HTR-8/SVneo (cell line): ENCODE measurements around the gene CDK9.
A peak's percentile ranks its signal among the peaks of the same experiment; 100 is the strongest.
"Not testable (repeated sequence)": the region's sequence is repeated elsewhere in the genome, so short reads cannot be mapped to it uniquely, and the experiment has no call there.

Source experiments
- DNase-seq: peaks from one replicate; pipeline ENCODE4 v3.0.0; 2011; ENCODE audit warnings: low spot score, mixed read lengths; ENCODE audit not compliant: insufficient read length
- FAIRE-seq: peaks from 2 replicates; lab custom pipeline; 2011; peaks lifted over from hg19 to GRCh38; lab: Jason Lieb, UNC

Gene CDK9

GRCh38 chr9:127815512-127816361 is 29.9 kb downstream of the CDK9 start:
- FAIRE-seq, result no peak
- DNase-seq, result no peak

- DNase-seq (no peak), FAIRE-seq (no peak)
Measured at GRCh38 chr9:127816362-127816725, 30.5 kb downstream of the CDK9 start.

- FAIRE-seq (no peak), DNase-seq (no peak)
Measured at GRCh38 chr9:127816728-127817127, 30.9 kb downstream of the CDK9 start.

- FAIRE-seq, result no peak
- DNase-seq, result no peak
Measured at GRCh38 chr9:127817881-127818434, 32.1 kb downstream of the CDK9 start.

GRCh38 chr9:127818574-127818973 is 32.7 kb downstream of the CDK9 start:
- FAIRE-seq, result no peak
- no peak for DNase-seq

GRCh38 chr9:127822108-127822507 is 36.3 kb downstream of the CDK9 start:
- DNase-seq, result no peak
- FAIRE-seq, result no peak

GRCh38 chr9:127825319-127826051 is 39.7 kb downstream of the CDK9 start:
- no peak for DNase-seq
- FAIRE-seq, result no peak

- DNase-seq, result no peak
- FAIRE-seq, result no peak
Measured at GRCh38 chr9:127826253-127826913, 40.5 kb downstream of the CDK9 start.

GRCh38 chr9:127828262-127829031 is 42.6 kb downstream of the CDK9 start:
- no peak for FAIRE-seq
- DNase-seq, result no peak

- no peak for DNase-seq
- FAIRE-seq, result no peak
Measured at GRCh38 chr9:127829205-127829906, 43.5 kb downstream of the CDK9 start.

- FAIRE-seq (no peak), DNase-seq (no peak)
Measured at GRCh38 chr9:127832248-127832647, 46.4 kb downstream of the CDK9 start.

- DNase-seq, result no peak
- no peak for FAIRE-seq
Measured at GRCh38 chr9:127833555-127833954, 47.7 kb downstream of the CDK9 start.

GRCh38 chr9:127835991-127836516 is 50.2 kb downstream of the CDK9 start:
- no peak for DNase-seq
- no peak for FAIRE-seq

GRCh38 chr9:127836561-127836960 is 50.7 kb downstream of the CDK9 start:
- not testable (repeated sequence) for DNase-seq, FAIRE-seq

GRCh38 chr9:127837346-127837745 is 51.5 kb downstream of the CDK9 start:
- no peak for DNase-seq
- FAIRE-seq, result no peak

- DNase-seq (peak; percentile 89), FAIRE-seq (peak; percentile 91)
Measured at GRCh38 chr9:127838375-127839078, 52.7 kb downstream of the CDK9 start.
